ENCODE measurements around the gene ATOH1.

Gene ATOH1

GRCh38 chr4:93870876-93871458, 42.4 kb downstream of the ATOH1 start:
- H3K4me1 ChIP-seq (ENCODE audit: control insufficient read depth, low read length): no peaks in the 10 kb centered on the region
- no peaks in the 10 kb centered on the region for H4K20me1 ChIP-seq (ENCODE audit: control insufficient read depth, insufficient read depth, low read depth, low read length)
- TF ChIP-seq EZH2phosphoT487 (IDR thresholded peaks at IDR 0.05; ENCODE audit: borderline replicate concordance, low read length): no peak
- no peak overlapping the region for H3K27ac ChIP-seq (ENCODE audit: low read depth, low read length)
- no peak overlapping the region for H3K4me2 ChIP-seq (ENCODE audit: low read length)
- H3K36me3 ChIP-seq (ENCODE audit: control insufficient read depth, low read length): no peaks in the 10 kb centered on the region
- H3F3A ChIP-seq (ENCODE audit: control insufficient read depth, insufficient read depth): no peaks in the 10 kb centered on the region
- no peaks in the 10 kb centered on the region for H3K79me2 ChIP-seq (ENCODE audit: control insufficient read depth, low read length)
- H3K9me2 ChIP-seq (replicated peaks; ENCODE audit: control insufficient read depth, low read length): no peaks in the 10 kb centered on the region
- H3K4me3 ChIP-seq (ENCODE audit: low read length): no peak overlapping the region
- no peaks in the 10 kb centered on the region for H3K27me3 ChIP-seq (ENCODE audit: control insufficient read depth, low read length)
- H3K9me3 ChIP-seq (ENCODE audit: control insufficient read depth, insufficient read depth, low read length): no peaks in the 10 kb centered on the region

GRCh38 chr4:93876754-93877153, 48.2 kb downstream of the ATOH1 start:
- H3K9me3 ChIP-seq (ENCODE audit: control insufficient read depth, insufficient read depth, low read length): no peaks in the 10 kb centered on the region
- H3K4me1 ChIP-seq (ENCODE audit: control insufficient read depth, low read length): no peaks in the 10 kb centered on the region
- H3K36me3 ChIP-seq (ENCODE audit: control insufficient read depth, low read length): no peaks in the 10 kb centered on the region
- no peaks in the 10 kb centered on the region for H3F3A ChIP-seq (ENCODE audit: control insufficient read depth, insufficient read depth)
- no peaks in the 10 kb centered on the region for H3K27me3 ChIP-seq (ENCODE audit: control insufficient read depth, low read length)
- H3K79me2 ChIP-seq (ENCODE audit: control insufficient read depth, low read length): no peaks in the 10 kb centered on the region
- no peak overlapping the region for H3K27ac ChIP-seq (ENCODE audit: low read depth, low read length)
- no peak overlapping the region for H3K4me3 ChIP-seq (ENCODE audit: low read length)
- H3K9me2 ChIP-seq (replicated peaks; ENCODE audit: control insufficient read depth, low read length): no peaks in the 10 kb centered on the region
- no peak overlapping the region for H3K4me2 ChIP-seq (ENCODE audit: low read length)
- H4K20me1 ChIP-seq (ENCODE audit: control insufficient read depth, insufficient read depth, low read depth, low read length): no peaks in the 10 kb centered on the region
- TF ChIP-seq EZH2phosphoT487 (IDR thresholded peaks at IDR 0.05; ENCODE audit: borderline replicate concordance, low read length): no peak
- TF ChIP-seq CTCF (IDR thresholded peaks at IDR 0.05; ENCODE audit: low read depth, low read length, poor library complexity, severe bottlenecking): no peak

- Histone ChIP-seq H3K4me1 (ENCODE audit: control insufficient read depth, low read length) (no peaks in the 10 kb centered on the region), H4K20me1 (ENCODE audit: control insufficient read depth, insufficient read depth, low read depth, low read length) (no peaks in the 10 kb centered on the region), H3F3A (ENCODE audit: control insufficient read depth, insufficient read depth) (no peaks in the 10 kb centered on the region), H3K4me3 (ENCODE audit: low read length) (no peak overlapping the region), H3K27me3 (ENCODE audit: control insufficient read depth, low read length) (no peaks in the 10 kb centered on the region), H3K27ac (ENCODE audit: low read depth, low read length) (no peak overlapping the region), H3K36me3 (ENCODE audit: control insufficient read depth, low read length) (no peaks in the 10 kb centered on the region), H3K79me2 (ENCODE audit: control insufficient read depth, low read length) (no peaks in the 10 kb centered on the region), H3K4me2 (ENCODE audit: low read length) (no peak overlapping the region), H3K9me3 (ENCODE audit: control insufficient read depth, insufficient read depth, low read length) (no peaks in the 10 kb centered on the region), H3K9me2 (replicated peaks; ENCODE audit: control insufficient read depth, low read length) (no peaks in the 10 kb centered on the region)
- no peak for TF ChIP-seq CTCF (IDR thresholded peaks at IDR 0.05; ENCODE audit: low read depth, low read length, poor library complexity, severe bottlenecking)
- TF ChIP-seq EZH2phosphoT487 (IDR thresholded peaks at IDR 0.05; ENCODE audit: borderline replicate concordance, low read length): no peak
Measured at GRCh38 chr4:93878566-93878965, 50.0 kb downstream of the ATOH1 start.

- no peak overlapping the region for H3K4me2 ChIP-seq (ENCODE audit: low read length)
- no peak overlapping the region for H3K27ac ChIP-seq (ENCODE audit: low read depth, low read length)
- H4K20me1 ChIP-seq (ENCODE audit: control insufficient read depth, insufficient read depth, low read depth, low read length): no peaks in the 10 kb centered on the region
- TF ChIP-seq EZH2phosphoT487 (IDR thresholded peaks at IDR 0.05; ENCODE audit: borderline replicate concordance, low read length) (no peak), CTCF (IDR thresholded peaks at IDR 0.05; ENCODE audit: low read depth, low read length, poor library complexity, severe bottlenecking) (no peak)
- no peaks in the 10 kb centered on the region for H3F3A ChIP-seq (ENCODE audit: control insufficient read depth, insufficient read depth)
- H3K4me3 ChIP-seq (ENCODE audit: low read length): no peak overlapping the region
- no peaks in the 10 kb centered on the region for H3K9me2 ChIP-seq (replicated peaks; ENCODE audit: control insufficient read depth, low read length)
- H3K79me2 ChIP-seq (ENCODE audit: control insufficient read depth, low read length): no peaks in the 10 kb centered on the region
- H3K9me3 ChIP-seq (ENCODE audit: control insufficient read depth, insufficient read depth, low read length): no peaks in the 10 kb centered on the region
- H3K36me3 ChIP-seq (ENCODE audit: control insufficient read depth, low read length): no peaks in the 10 kb centered on the region
- H3K4me1 ChIP-seq (ENCODE audit: control insufficient read depth, low read length): no peaks in the 10 kb centered on the region
- H3K27me3 ChIP-seq (ENCODE audit: control insufficient read depth, low read length): no peaks in the 10 kb centered on the region
Measured at GRCh38 chr4:93879919-93880318, 51.4 kb downstream of the ATOH1 start.
